Prostate gland (tissue), 2 donors: ENCODE measurements around the gene TMEM150C.

Source experiments
- CTCF ChIP-seq, 4 experiments: fragments of 200-600 bp in 2 of 4; fragments of 450-650 bp in 2 of 4; sonication (generic) in 2 of 4; IDR thresholded peaks; 1 replicate in 3 of 4; 2 replicates in 1 of 4; pipeline ENCODE4 v1.5.1; 2016 to 2019; ENCODE audit warnings: antibody characterized with exemption in 4 of 4, mild to moderate bottlenecking in 2 of 4, moderate library complexity in 2 of 4
- POLR2A ChIP-seq: fragments of 450-650 bp; IDR thresholded peaks from one replicate; pipeline ENCODE4 v1.6.1; 2016; ENCODE audit warnings: antibody characterized with exemption, mild to moderate bottlenecking

- TF ChIP-seq CTCF (IDR thresholded peaks at IDR 0.05) (no peak), POLR2A (no peak)
Measured at GRCh38 chr4:82489076-82489475, 72.7 kb downstream of the TMEM150C start.
